Esophagus squamous epithelium (tissue), 5 donors: Measurements from ENCODE around the gene OTOF. TPM values are rescaled to one million over a fixed set of nuclear protein-coding genes. Genes with fewer than 3 reads are reported as not detected.

Source experiments
- DNase-seq: peaks from one replicate; lab custom pipeline; 2025; lab: John Stamatoyannopoulos, UW
- H3K27ac ChIP-seq, 4 donors: fragments of 200-600 bp; sonication (generic); one replicate each; pipeline ENCODE4 v1.5.1; 2016 to 2019; ENCODE audit warnings: mild to moderate bottlenecking in 1 of 4
- H3K27me3 ChIP-seq, 4 donors: fragments of 200-600 bp; sonication (generic); 1 replicate in 3 of 4; 2 replicates in 1 of 4; pipeline versions ENCODE4 v1.5.1 to v1.6.0; 2017 to 2021; ENCODE audit warnings: antibody characterized with exemption in 1 of 4
- H3K36me3 ChIP-seq, 3 donors: fragments of 200-600 bp; sonication (generic); one replicate each; pipeline ENCODE4 v1.5.1; 2016 to 2019
- H3K4me1 ChIP-seq, 3 donors: fragments of 200-600 bp; sonication (generic); one replicate each; pipeline ENCODE4 v1.5.1; 2017 to 2019
- H3K4me3 ChIP-seq, 4 donors: fragments of 200-600 bp; sonication (generic); 1 replicate in 3 of 4; 2 replicates in 1 of 4; pipeline ENCODE4 v1.5.1; 2016 to 2019; ENCODE audit warnings: mild to moderate bottlenecking in 2 of 4, moderate library complexity in 1 of 4
- H3K9me3 ChIP-seq, 3 donors: fragments of 200-600 bp; sonication (generic); one replicate each; pipeline ENCODE4 v1.5.1; 2016 to 2019
- CTCF ChIP-seq, 6 experiments: fragments of 450-650 bp in 4 of 6; fragments of 200-600 bp in 2 of 6; sonication (generic) in 2 of 6; IDR thresholded peaks; one replicate each; pipeline ENCODE4 v1.5.1; 2016 to 2019; ENCODE audit warnings: antibody characterized with exemption in 6 of 6, mild to moderate bottlenecking in 4 of 6, moderate library complexity in 4 of 6
- POLR2A ChIP-seq, 4 donors: fragments of 450-650 bp; IDR thresholded peaks; one replicate each; pipeline ENCODE4 v1.6.1; 2017; ENCODE audit warnings: antibody characterized with exemption in 4 of 4, mild to moderate bottlenecking in 4 of 4, moderate library complexity in 3 of 4
- WGBS, 2 donors: methylation state at CpG; one replicate each; pipeline ENCODE4 v1.1.5; 2018; 5-methylcytosine and 5-hydroxymethylcytosine counted together
- intact Hi-C: fragments of 100-400 bp; cut with DNase I; formaldehyde crosslinking; loops from one replicate; pipeline ENCODE4 v1.15.0; 2022
- total RNA-seq, 4 donors: library from RNA; depleted of rRNA; stranded (reverse); fragments of >200 nt; gene quantifications; one replicate each; pipeline ENCODE4 v1.1.0, GENCODE V29; 2016
- donor health status: DM: yes; HTN: yes; CAD: no.

Gene OTOF
- total RNA-seq, 4 donors from 2014 or later, result under 0.01 to 0.56 TPM; not detected in 2

- TF ChIP-seq POLR2A (IDR thresholded peaks at IDR 0.05), result no peak
- TF ChIP-seq CTCF (IDR thresholded peaks at IDR 0.05), result no peak
- DNase-seq, result no peak
- Histone ChIP-seq H3K36me3 (no peaks in the 10 kb centered on the region), H3K27ac (no peak overlapping the region), H3K9me3 (no peaks in the 10 kb centered on the region), H3K4me1 (peaks cover 0 to 8% (median 0%) of the 10 kb centered on the region in 3 donors), H3K27me3 (peaks cover 0 to 15% (median 0%) of the 10 kb centered on the region in 4 donors), H3K4me3 (no peak overlapping the region)
- WGBS, 2 donors, result 95 to 100% methylated on average over 2 to 3 of the region's 4 CpGs
- intact Hi-C loops, result no loop called here
Observed at GRCh38 chr2:26494199-26494598, 16.3 kb upstream of the OTOF start.

- Histone ChIP-seq H3K4me3 (no peak overlapping the region), H3K27ac (no peak overlapping the region), H3K36me3 (no peaks in the 10 kb centered on the region), H3K4me1 (peaks cover 0 to 8% (median 0%) of the 10 kb centered on the region in 3 donors), H3K9me3 (no peaks in the 10 kb centered on the region), H3K27me3 (peaks cover 0 to 11% (median 0%) of the 10 kb centered on the region in 4 donors)
- WGBS, 2 donors, result 83 to 84% methylated on average over 10 of the region's 10 CpGs
- intact Hi-C loops, result no loop called here
- no peak for DNase-seq
- TF ChIP-seq CTCF (IDR thresholded peaks at IDR 0.05) (no peak), POLR2A (IDR thresholded peaks at IDR 0.05) (no peak)
Observed at GRCh38 chr2:26493566-26493965, 15.6 kb upstream of the OTOF start.

GRCh38 chr2:26492749-26493515 lies 15.0 kb upstream of the OTOF start:
- no peak for DNase-seq
- H3K4me3 ChIP-seq, result no peak overlapping the region
- WGBS, 2 donors, result 77 to 78% methylated on average over 4 to 6 of the region's 7 CpGs
- H3K9me3 ChIP-seq, result no peaks in the 10 kb centered on the region
- no peak for TF ChIP-seq POLR2A (IDR thresholded peaks at IDR 0.05)
- no peak for TF ChIP-seq CTCF (IDR thresholded peaks at IDR 0.05)
- H3K27me3 ChIP-seq, result peaks cover 0 to 5% (median 0%) of the 10 kb centered on the region in 4 donors
- peaks cover 0 to 8% (median 0%) of the 10 kb centered on the region in 3 donors for H3K4me1 ChIP-seq
- H3K36me3 ChIP-seq, result no peaks in the 10 kb centered on the region
- intact Hi-C loops, result no loop called here
- no peak overlapping the region for H3K27ac ChIP-seq

- H3K27ac ChIP-seq, result no peak overlapping the region
- intact Hi-C loops, result no loop called here
- DNase-seq, result no peak
- peaks cover 0 to 8% (median 0%) of the 10 kb centered on the region in 3 donors for H3K4me1 ChIP-seq
- H3K36me3 ChIP-seq, result no peaks in the 10 kb centered on the region
- no peaks in the 10 kb centered on the region for H3K27me3 ChIP-seq
- 49 to 57% methylated on average over 8 of the region's 8 CpGs for whole genome bisulfite sequencing, 2 donors
- H3K4me3 ChIP-seq, result no peak overlapping the region
- no peak for TF ChIP-seq POLR2A (IDR thresholded peaks at IDR 0.05)
- no peak for TF ChIP-seq CTCF (IDR thresholded peaks at IDR 0.05)
- H3K9me3 ChIP-seq, result no peaks in the 10 kb centered on the region
Observed at GRCh38 chr2:26491563-26492167, 13.7 kb upstream of the OTOF start.

- 56 to 70% methylated on average over 4 to 6 of the region's 19 CpGs for WGBS, 2 donors
- intact Hi-C loops, result no loop called here
- Histone ChIP-seq H3K4me1 (no peaks in the 10 kb centered on the region), H3K4me3 (no peak overlapping the region), H3K9me3 (no peaks in the 10 kb centered on the region), H3K27me3 (peaks cover 0 to 5% (median 0%) of the 10 kb centered on the region in 4 donors), H3K27ac (no peak overlapping the region), H3K36me3 (no peaks in the 10 kb centered on the region)
- TF ChIP-seq CTCF (IDR thresholded peaks at IDR 0.05), result no peak
- TF ChIP-seq POLR2A (IDR thresholded peaks at IDR 0.05), result no peak
- no peak for DNase-seq
Observed at GRCh38 chr2:26489213-26489850, 11.4 kb upstream of the OTOF start.
